Duodenal mucosa (tissue), 2 donors: Measurements from ENCODE around the gene IDUA.

ENCODE experiments used
- H3K27ac ChIP-seq: one replicate; pipeline ENCODE4 v1.7.0; 2013; ENCODE audit warnings: low read depth, low read length
- H3K27me3 ChIP-seq, 2 donors: one replicate each; pipeline ENCODE4 v1.7.0; 2013; ENCODE audit warnings: low read length in 2 of 2, control low read depth in 1 of 2; ENCODE audit not compliant: insufficient read depth in 2 of 2, control insufficient read depth in 1 of 2
- H3K36me3 ChIP-seq, 2 donors: one replicate each; pipeline ENCODE4 v1.7.0; 2013; ENCODE audit warnings: low read length in 2 of 2, control low read depth in 1 of 2; ENCODE audit not compliant: insufficient read depth in 2 of 2, control insufficient read depth in 1 of 2
- H3K4me1 ChIP-seq, 2 donors: one replicate each; pipeline ENCODE4 v1.7.0; 2013; ENCODE audit warnings: low read length in 2 of 2, control low read depth in 1 of 2; ENCODE audit not compliant: insufficient read depth in 2 of 2, control insufficient read depth in 1 of 2
- H3K4me3 ChIP-seq, 2 donors: one replicate each; pipeline ENCODE4 v1.7.0; 2013; ENCODE audit warnings: low read length in 2 of 2, low read depth in 1 of 2
- H3K9ac ChIP-seq, 2 donors: one replicate each; pipeline ENCODE4 v1.7.0; 2013; ENCODE audit warnings: low read length in 2 of 2, low read depth in 1 of 2
- H3K9me3 ChIP-seq, 2 donors: one replicate each; pipeline ENCODE4 v1.7.0; 2013; ENCODE audit warnings: low read length in 2 of 2, control low read depth in 1 of 2; ENCODE audit not compliant: control insufficient read depth in 1 of 2

The IDUA gene

GRCh38 chr4:956531-957230, 30.2 kb upstream of the IDUA start:
- H3K9me3 ChIP-seq: no peaks in the 10 kb centered on the region
- H3K36me3 ChIP-seq: peaks cover 0 to 42% of the 10 kb centered on the region in 2 donors
- H3K27ac ChIP-seq: no peak overlapping the region
- no peaks in the 10 kb centered on the region for H3K4me1 ChIP-seq
- no peak overlapping the region for H3K9ac ChIP-seq
- no peaks in the 10 kb centered on the region for H3K27me3 ChIP-seq
- no peak overlapping the region for H3K4me3 ChIP-seq

- Histone ChIP-seq H3K4me3 (no peak overlapping the region), H3K27ac (no peak overlapping the region), H3K9me3 (no peaks in the 10 kb centered on the region), H3K27me3 (no peaks in the 10 kb centered on the region), H3K4me1 (no peaks in the 10 kb centered on the region), H3K36me3 (peaks cover 0 to 48% of the 10 kb centered on the region in 2 donors), H3K9ac (no peak overlapping the region)
Measured at GRCh38 chr4:957231-957580, 29.6 kb upstream of the IDUA start.

- Histone ChIP-seq H3K4me1 (no peaks in the 10 kb centered on the region), H3K4me3 (no peak overlapping the region), H3K9ac (no peak overlapping the region), H3K27ac (no peak overlapping the region), H3K27me3 (no peaks in the 10 kb centered on the region), H3K36me3 (peaks cover 0 to 53% of the 10 kb centered on the region in 2 donors), H3K9me3 (no peaks in the 10 kb centered on the region)
Measured at GRCh38 chr4:957581-958313, 29.1 kb upstream of the IDUA start.

- no peak overlapping the region for H3K9ac ChIP-seq
- H3K27ac ChIP-seq: no peak overlapping the region
- H3K27me3 ChIP-seq: no peaks in the 10 kb centered on the region
- H3K36me3 ChIP-seq: peaks cover 0 to 59% of the 10 kb centered on the region in 2 donors
- H3K4me3 ChIP-seq: no peak overlapping the region
- H3K9me3 ChIP-seq: no peaks in the 10 kb centered on the region
- no peaks in the 10 kb centered on the region for H3K4me1 ChIP-seq
Measured at GRCh38 chr4:958314-958665, 28.6 kb upstream of the IDUA start.

GRCh38 chr4:958696-959337, 28.0 kb upstream of the IDUA start:
- H3K4me3 ChIP-seq: no peak overlapping the region
- no peak overlapping the region for H3K9ac ChIP-seq
- H3K27me3 ChIP-seq: no peaks in the 10 kb centered on the region
- no peak overlapping the region for H3K27ac ChIP-seq
- no peaks in the 10 kb centered on the region for H3K9me3 ChIP-seq
- H3K36me3 ChIP-seq: peaks cover 0 to 64% of the 10 kb centered on the region in 2 donors
- no peaks in the 10 kb centered on the region for H3K4me1 ChIP-seq

GRCh38 chr4:959338-960139, 27.3 kb upstream of the IDUA start:
- Histone ChIP-seq H3K4me3 (no peak overlapping the region), H3K36me3 (peaks cover 2 to 70% of the 10 kb centered on the region in 2 donors), H3K4me1 (no peaks in the 10 kb centered on the region), H3K27me3 (no peaks in the 10 kb centered on the region), H3K9me3 (no peaks in the 10 kb centered on the region), H3K9ac (no peak overlapping the region), H3K27ac (no peak overlapping the region)

GRCh38 chr4:960140-960635, 26.7 kb upstream of the IDUA start:
- no peak overlapping the region for H3K4me3 ChIP-seq
- H3K9ac ChIP-seq: no peak overlapping the region
- no peaks in the 10 kb centered on the region for H3K27me3 ChIP-seq
- no peaks in the 10 kb centered on the region for H3K4me1 ChIP-seq
- H3K36me3 ChIP-seq: peaks cover 5 to 74% of the 10 kb centered on the region in 2 donors
- H3K27ac ChIP-seq: no peak overlapping the region
- H3K9me3 ChIP-seq: no peaks in the 10 kb centered on the region

GRCh38 chr4:960636-961350, 26.1 kb upstream of the IDUA start:
- Histone ChIP-seq H3K4me1 (no peaks in the 10 kb centered on the region), H3K4me3 (no peak overlapping the region), H3K36me3 (peaks cover 5 to 80% of the 10 kb centered on the region in 2 donors), H3K27ac (no peak overlapping the region), H3K9ac (no peak overlapping the region), H3K27me3 (no peaks in the 10 kb centered on the region), H3K9me3 (no peaks in the 10 kb centered on the region)

GRCh38 chr4:961351-962230, 25.3 kb upstream of the IDUA start:
- H3K4me1 ChIP-seq: no peaks in the 10 kb centered on the region
- no peak overlapping the region for H3K4me3 ChIP-seq
- H3K27ac ChIP-seq: no peak overlapping the region
- H3K36me3 ChIP-seq: peaks cover 5 to 88% of the 10 kb centered on the region in 2 donors
- H3K27me3 ChIP-seq: no peaks in the 10 kb centered on the region
- no peak overlapping the region for H3K9ac ChIP-seq
- no peaks in the 10 kb centered on the region for H3K9me3 ChIP-seq
